H1 (cell line): ENCODE measurements around the gene ADAMTS9. TPM values are rescaled to one million over a fixed set of nuclear protein-coding genes. Genes with fewer than 3 reads are reported as not detected.

Experiments used
- CTCF ChIA-PET: fragments of 300-600 bp; sonication (Branson Sonifier 250); formaldehyde crosslinking; loops from one replicate; lab custom pipeline; 2021; ENCODE audit not compliant: partially characterized antibody; lab: Charles Lee
- POLR2A ChIA-PET: fragments of 300-600 bp; sonication (Branson Sonifier 250); formaldehyde crosslinking; loops from one replicate; lab custom pipeline; 2021; ENCODE audit warnings: inconsistent platforms; ENCODE audit not compliant: partially characterized antibody; lab: Charles Lee
- DNase-seq, 2 experiments: peaks; one replicate each; pipeline versions ENCODE4 v3.0.0 to v3.0.0-alpha.2; 2010 to 2022; ENCODE audit warnings: low spot score in 2 of 2, low read depth in 1 of 2, mixed read lengths in 1 of 2
- FAIRE-seq: peaks from 2 replicates; lab custom pipeline; 2011; peaks lifted over from hg19 to GRCh38; lab: Jason Lieb, UNC
- H2AFZ ChIP-seq: 2 replicates; pipeline ENCODE4 v1.8.1; 2012; ENCODE audit warnings: low read length, inconsistent platforms
- H2AK5ac ChIP-seq: 2 replicates; pipeline ENCODE4 v1.6.1; 2013; ENCODE audit warnings: low read depth, low read length
- H2BK120ac ChIP-seq: replicated peaks from 2 replicates; pipeline ENCODE3; 2013; ENCODE audit warnings: low read depth, low read length, inconsistent platforms
- H2BK12ac ChIP-seq: 2 replicates; pipeline ENCODE4 v1.6.1; 2013; ENCODE audit warnings: low read depth, low read length
- H2BK15ac ChIP-seq: 2 replicates; pipeline ENCODE4 v1.6.1; 2013; ENCODE audit warnings: low read length
- H2BK20ac ChIP-seq: 2 replicates; pipeline ENCODE4 v1.6.1; 2013; ENCODE audit warnings: low read length
- H2BK5ac ChIP-seq: 2 replicates; pipeline ENCODE4 v1.6.1; 2013; ENCODE audit warnings: low read depth, low read length
- H3K14ac ChIP-seq: 2 replicates; pipeline ENCODE4 v1.6.1; 2013; ENCODE audit warnings: inconsistent platforms; ENCODE audit not compliant: insufficient read length
- H3K18ac ChIP-seq: 2 replicates; pipeline ENCODE4 v1.6.1; 2013; ENCODE audit warnings: low read length; ENCODE audit errors: extremely low read depth
- H3K23ac ChIP-seq: 2 replicates; pipeline ENCODE4 v1.6.1; 2013; ENCODE audit warnings: inconsistent platforms; ENCODE audit not compliant: insufficient read length
- H3K23me2 ChIP-seq: 2 replicates; pipeline ENCODE4 v1.6.1; 2013; ENCODE audit warnings: low read depth, low read length
- H3K27ac ChIP-seq: 2 replicates; pipeline ENCODE4 v1.6.1; 2011; ENCODE audit warnings: low read depth, low read length, inconsistent platforms
- H3K27me3 ChIP-seq, 4 experiments: replicated peaks in 1 of 4; 1 replicate in 1 of 4; 2 replicates in 3 of 4; pipeline versions ENCODE4 v1.6.1 to v1.8.1; 2011 to 2013; ENCODE audit warnings: low read length in 3 of 4, mild to moderate bottlenecking in 3 of 4, inconsistent platforms in 2 of 4, mixed read lengths in 2 of 4, moderate library complexity in 1 of 4; ENCODE audit not compliant: control insufficient read depth in 3 of 4, insufficient read depth in 3 of 4; ENCODE audit errors: extremely low read depth in 1 of 4
- H3K36me3 ChIP-seq, 4 experiments: 2 replicates each; pipeline versions ENCODE4 v1.6.1 to v1.8.1; 2011 to 2013; ENCODE audit warnings: mild to moderate bottlenecking in 4 of 4, low read length in 3 of 4, moderate library complexity in 2 of 4, control low read depth in 1 of 4, inconsistent platforms in 1 of 4; ENCODE audit not compliant: insufficient read depth in 4 of 4, control insufficient read depth in 2 of 4
- H3K4ac ChIP-seq: replicated peaks from 2 replicates; pipeline ENCODE3; 2013; ENCODE audit warnings: low read length, low read depth, mixed read lengths, inconsistent platforms; ENCODE audit not compliant: insufficient read length
- H3K4me1 ChIP-seq, 4 experiments: replicated peaks in 1 of 4; 1 replicate in 1 of 4; 2 replicates in 3 of 4; pipeline versions ENCODE4 v1.6.1 to v1.8.1; 2011 to 2013; ENCODE audit warnings: low read length in 3 of 4, inconsistent platforms in 2 of 4, mixed read lengths in 1 of 4; ENCODE audit not compliant: insufficient read depth in 4 of 4, control insufficient read depth in 3 of 4
- H3K4me2 ChIP-seq, 2 experiments: 2 replicates each; pipeline versions ENCODE4 v1.6.1 to v1.8.1; 2011 to 2013; ENCODE audit warnings: low read depth in 2 of 2, low read length in 2 of 2, control low read depth in 1 of 2, inconsistent platforms in 1 of 2, mild to moderate bottlenecking in 1 of 2; ENCODE audit not compliant: insufficient read depth in 1 of 2
- H3K4me3 ChIP-seq, 4 experiments: fragments of 200-600, 300-600 bp in 1 of 4; sonication (generic), shearing (Covaris generic), sonication (Bioruptor Twin) in 1 of 4; 2 replicates each; pipeline versions ENCODE4 v1.5.1 to v1.8.1; 2011 to 2016; ENCODE audit warnings: low read length in 4 of 4, low read depth in 3 of 4, control low read depth in 2 of 4, inconsistent platforms in 2 of 4, mild to moderate bottlenecking in 2 of 4, mixed read lengths in 1 of 4, moderate library complexity in 1 of 4; ENCODE audit not compliant: insufficient read depth in 2 of 4; ENCODE audit errors: extremely low read depth in 1 of 4
- H3K56ac ChIP-seq: replicated peaks from 2 replicates; pipeline ENCODE3; 2013; ENCODE audit warnings: low read depth, mild to moderate bottlenecking, mixed read lengths, low read length, inconsistent platforms; ENCODE audit not compliant: insufficient read length
- H3K79me1 ChIP-seq: 2 replicates; pipeline ENCODE4 v1.6.1; 2013; ENCODE audit warnings: low read depth, low read length, control low read depth
- H3K79me2 ChIP-seq, 2 experiments: 2 replicates each; pipeline versions ENCODE4 v1.6.1 to v1.8.1; 2012 to 2013; ENCODE audit warnings: low read length in 2 of 2, mild to moderate bottlenecking in 2 of 2, inconsistent platforms in 1 of 2; ENCODE audit not compliant: insufficient read depth in 2 of 2, control insufficient read depth in 1 of 2
- H3K9ac ChIP-seq, 4 experiments: replicated peaks in 1 of 4; 1 replicate in 1 of 4; 2 replicates in 3 of 4; pipeline versions ENCODE4 v1.6.1 to v1.8.1; 2011 to 2013; ENCODE audit warnings: low read depth in 3 of 4, low read length in 3 of 4, control low read depth in 2 of 4, mild to moderate bottlenecking in 2 of 4, moderate library complexity in 2 of 4, inconsistent platforms in 1 of 4; ENCODE audit errors: extremely low read depth in 1 of 4
- H3K9me3 ChIP-seq, 2 experiments: 2 replicates each; pipeline versions ENCODE4 v1.6.1 to v1.8.1; 2012 to 2013; ENCODE audit warnings: mild to moderate bottlenecking in 2 of 2, moderate library complexity in 2 of 2, control low read depth in 1 of 2, inconsistent platforms in 1 of 2, low read depth in 1 of 2, low read length in 1 of 2, mixed read lengths in 1 of 2; ENCODE audit not compliant: insufficient read depth in 2 of 2
- H4K20me1 ChIP-seq, 2 experiments: replicated peaks in 1 of 2; 2 replicates each; pipeline versions ENCODE3 to v1.8.1; 2011 to 2013; ENCODE audit warnings: inconsistent platforms in 2 of 2, low read length in 2 of 2, mild to moderate bottlenecking in 1 of 2; ENCODE audit not compliant: insufficient read depth in 2 of 2, control insufficient read depth in 1 of 2
- H4K5ac ChIP-seq: 2 replicates; pipeline ENCODE4 v1.6.1; 2013; ENCODE audit warnings: low read length, low read depth, mixed read lengths, inconsistent platforms; ENCODE audit not compliant: insufficient read length
- H4K8ac ChIP-seq: 2 replicates; pipeline ENCODE4 v1.8.0; 2013; ENCODE audit warnings: mild to moderate bottlenecking, moderate library complexity, low read length, inconsistent platforms; ENCODE audit not compliant: insufficient read depth; ENCODE audit errors: extremely low read depth
- H4K91ac ChIP-seq: replicated peaks from 2 replicates; pipeline ENCODE3; 2013; ENCODE audit warnings: low read length, mixed read lengths, inconsistent platforms; ENCODE audit not compliant: insufficient read length
- ATF3 ChIP-seq: IDR thresholded peaks from 2 replicates; pipeline ENCODE4 v1.6.1; 2011; ENCODE audit warnings: low read depth, mild to moderate bottlenecking, low read length; ENCODE audit not compliant: insufficient read depth
- BRCA1 ChIP-seq: IDR thresholded peaks from 2 replicates; pipeline ENCODE4 v1.6.1; 2012; ENCODE audit warnings: low read depth, low read length, improper control_type of control experiment
- CHD1 ChIP-seq: IDR thresholded peaks from 2 replicates; pipeline ENCODE4 v1.6.1; 2012; ENCODE audit warnings: low read depth, low read length, improper control_type of control experiment
- E2F6 ChIP-seq: IDR thresholded peaks from 2 replicates; pipeline ENCODE4 v1.6.1; 2012; ENCODE audit warnings: inconsistent platforms
- EGR1 ChIP-seq: IDR thresholded peaks from 2 replicates; pipeline ENCODE4 v1.6.1; 2011; ENCODE audit warnings: low read depth, low read length, borderline replicate concordance
- HDAC6 ChIP-seq: IDR thresholded peaks from one replicate; pipeline ENCODE4 v1.7.1; 2012; ENCODE audit warnings: low read depth, mild to moderate bottlenecking, inconsistent platforms, low read length, moderate library complexity
- JUN ChIP-seq: IDR thresholded peaks from 2 replicates; pipeline ENCODE4 v1.6.1; 2011; ENCODE audit warnings: low read depth, mild to moderate bottlenecking, improper control_type of control experiment, low read length
- PHF8 ChIP-seq: fragments of 200-600 bp; sonication (generic); conservative IDR thresholded peaks from 2 replicates; pipeline ENCODE4 v1.7.1; 2012; ENCODE audit warnings: low read depth, mild to moderate bottlenecking, inconsistent platforms, low read length, moderate library complexity
- RBBP5 ChIP-seq: IDR thresholded peaks from 2 replicates; pipeline ENCODE4 v1.7.1; 2012; ENCODE audit warnings: low read depth, mild to moderate bottlenecking, inconsistent platforms, low read length, moderate library complexity, borderline replicate concordance
- RNF2 ChIP-seq: fragments of 200-900, 300-1000 bp; sonication (generic); IDR thresholded peaks from 2 replicates; pipeline ENCODE4 v1.7.1; 2016; ENCODE audit warnings: borderline replicate concordance, low read depth, mild to moderate bottlenecking, antibody characterized with exemption, low read length; ENCODE audit not compliant: poor library complexity, severe bottlenecking; ENCODE audit errors: missing control alignments
- SRF ChIP-seq: IDR thresholded peaks from 2 replicates; pipeline ENCODE4 v1.6.1; 2011; ENCODE audit warnings: mild to moderate bottlenecking, low read depth, low read length, moderate library complexity
- TCF12 ChIP-seq: IDR thresholded peaks from 2 replicates; pipeline ENCODE4 v1.6.1; 2011; ENCODE audit warnings: low read depth, mild to moderate bottlenecking, low read length
- TEAD4 ChIP-seq: IDR thresholded peaks from 2 replicates; pipeline ENCODE4 v1.6.1; 2012; ENCODE audit warnings: low read depth, low read length, inconsistent platforms, mixed read lengths
- WGBS, 2 experiments: shearing (Covaris generic) in 1 of 2; methylation state at CpG; one replicate each; pipeline versions ENCODE4 v1.1.6 to v1.1.7; 2013 to 2015; ENCODE audit warnings: low lambda C conversion rate in 2 of 2, mixed read lengths in 2 of 2, inconsistent platforms in 1 of 2, low coverage in 1 of 2, missing lambda C conversion rate in 1 of 2; ENCODE audit not compliant: insufficient replicate concordance in 2 of 2, insufficient coverage in 1 of 2, insufficient read length in 1 of 2; ENCODE audit errors: extremely low coverage in 1 of 2, missing lambda C conversion rate in 1 of 2; 5-methylcytosine and 5-hydroxymethylcytosine counted together
- polyA plus RNA-seq, 7 experiments: library from polyadenylated mRNA; depleted of rRNA in 3 of 7; stranded (reverse) in 5 of 7; unstranded in 2 of 7; fragments of >200 nt in 5 of 7; fragments of 200-250 nt in 2 of 7; gene quantifications; 1 replicate in 5 of 7; 2 replicates in 1 of 7; 4 replicates in 1 of 7; pipeline versions ENCODE4 v1.2.1 to v1.2.3, GENCODE V29; 2011 to 2013; ENCODE audit warnings: missing spikeins in 2 of 7, mixed read lengths in 2 of 7
- total RNA-seq: library from RNA; stranded (reverse); fragmentation: NEBNext Ultra II Directional; extraction: Animal tissue kit (Norgen Biotek cat#: 25700); gene quantifications from 2 replicates; pipeline ENCODE4 v1.2.1, GENCODE V29; 2021

The ADAMTS9 gene
- total and polyA plus RNA-seq, 2 of the 8 experiments (the other 6 are each of a cell fraction or from before 2014, with no cell fraction given), result 0.20 to 0.41 TPM

GRCh38 chr3:64551697-64552096 is 136.1 kb downstream of the ADAMTS9 start:
- no peaks in the 10 kb centered on the region for H4K20me1 ChIP-seq
- no peaks in the 10 kb centered on the region for H3K9me3 ChIP-seq
- H2BK5ac ChIP-seq, result no peak overlapping the region
- no peak overlapping the region for H3K14ac ChIP-seq
- DNase-seq (no peak), FAIRE-seq (no peak)
- H2BK20ac ChIP-seq, result no peak overlapping the region
- H3K36me3 ChIP-seq, result no peaks in the 10 kb centered on the region
- no peak overlapping the region for H2BK120ac ChIP-seq
- ChIA-PET POLR2A (no interaction called here), CTCF (interaction anchor here (0.9 to 4.5 kb wide), 6 partner anchors 11 to 33 kb away, joined by 3 to 19 read pairs (median 6); no protein-coding TSS in a partner anchor)
- H4K8ac ChIP-seq, result no peak overlapping the region
- 71% methylated on average over 1 of the region's 1 CpG; no CpG with 5 or more reads in 1 of the 2 experiments for WGBS, 2 experiments
- H2AK5ac ChIP-seq, result no peak overlapping the region
- no peaks in the 10 kb centered on the region for H3K79me2 ChIP-seq
- no peak overlapping the region for H3K4me2 ChIP-seq
- no peak overlapping the region for H2AFZ ChIP-seq
- H3K4me3 ChIP-seq, result no peak overlapping the region
- H4K91ac ChIP-seq, result no peak overlapping the region
- H3K18ac ChIP-seq, result no peak overlapping the region
- H3K4me1 ChIP-seq, result no peaks in the 10 kb centered on the region
- no peak overlapping the region for H2BK12ac ChIP-seq
- H3K9ac ChIP-seq, result no peak overlapping the region
- no peaks in the 10 kb centered on the region for H3K79me1 ChIP-seq
- H3K4ac ChIP-seq, result no peak overlapping the region
- no peaks in the 10 kb centered on the region; the same call in 1 of the 2 replicates for H3K23me2 ChIP-seq
- no peak overlapping the region for H2BK15ac ChIP-seq
- no peaks in the 10 kb centered on the region for H3K27me3 ChIP-seq
- no peak overlapping the region for H4K5ac ChIP-seq
- no peak overlapping the region for H3K27ac ChIP-seq
- H3K56ac ChIP-seq, result no peak overlapping the region
- no peak overlapping the region for H3K23ac ChIP-seq
- no peak for TF ChIP-seq SRF
- no peak for TF ChIP-seq ATF3
- no peak for TF ChIP-seq RBBP5
- TF ChIP-seq E2F6, result no peak
- TF ChIP-seq BRCA1, result no peak
- no peak for TF ChIP-seq RNF2
- no peak for TF ChIP-seq PHF8
- no peak for TF ChIP-seq HDAC6
- no peak for TF ChIP-seq EGR1
- no peak for TF ChIP-seq TCF12
- no peak for TF ChIP-seq TEAD4
- TF ChIP-seq CHD1, result no peak
- TF ChIP-seq JUN, result no peak
